GM23338 (cell line): ENCODE data around the gene CADM4. TPM values are rescaled to one million over a fixed set of nuclear protein-coding genes. Genes with fewer than 3 reads are reported as not detected.

ENCODE experiments used
- ATAC-seq: fragments of 200-7000 bp; cut with Tn5 transposase; 3 replicates; pipeline ENCODE4 v1.9.1; 2020
- DNase-seq: peaks from one replicate; pipeline ENCODE4 v3.0.0-alpha.2; 2015; ENCODE audit warnings: low spot score
- H2AFZ ChIP-seq: fragments of 200-600 bp; sonication (generic); 2 replicates; pipeline ENCODE4 v1.8.0; 2016; ENCODE audit warnings: antibody characterized with exemption, mild to moderate bottlenecking, moderate library complexity
- H3F3A ChIP-seq: fragments of 200-600 bp; sonication (generic); replicated peaks from 2 replicates; pipeline ENCODE4 v1.8.0; 2017; ENCODE audit warnings: antibody characterized with exemption, mixed run types, low read depth
- H3K27ac ChIP-seq: fragments of 200-600 bp; sonication (generic); 2 replicates; pipeline ENCODE4 v1.6.1; 2016; ENCODE audit warnings: low read depth
- H3K27me3 ChIP-seq: fragments of 200-600 bp; sonication (generic); 2 replicates; pipeline ENCODE4 v1.8.0; 2016; ENCODE audit warnings: mild to moderate bottlenecking, mixed run types, moderate library complexity; ENCODE audit not compliant: insufficient read depth
- H3K36me3 ChIP-seq: fragments of 200-600 bp; sonication (generic); 2 replicates; pipeline ENCODE4 v1.8.0; 2016; ENCODE audit warnings: mild to moderate bottlenecking; ENCODE audit not compliant: insufficient read depth
- H3K4me1 ChIP-seq: fragments of 200-600 bp; sonication (generic); 2 replicates; pipeline ENCODE4 v1.8.0; 2016; ENCODE audit warnings: mild to moderate bottlenecking, moderate library complexity; ENCODE audit not compliant: insufficient read depth
- H3K4me2 ChIP-seq: fragments of 200-600 bp; sonication (generic); 2 replicates; pipeline ENCODE4 v1.7.1; 2017; ENCODE audit warnings: mixed run types
- H3K4me3 ChIP-seq: fragments of 200-600 bp; sonication (generic); 2 replicates; pipeline ENCODE4 v1.6.1; 2016; ENCODE audit warnings: mixed run types
- H3K79me2 ChIP-seq: fragments of 200-600 bp; sonication (generic); replicated peaks from 2 replicates; pipeline ENCODE4 v1.8.0; 2017; ENCODE audit warnings: mild to moderate bottlenecking; ENCODE audit not compliant: insufficient read depth
- H3K9me2 ChIP-seq: fragments of 200-600 bp; sonication (generic); 2 replicates; pipeline ENCODE4 v1.8.0; 2017; ENCODE audit not compliant: insufficient read depth
- H4K20me1 ChIP-seq: fragments of 200-600 bp; sonication (generic); replicated peaks from 2 replicates; pipeline ENCODE4 v1.8.0; 2017; ENCODE audit warnings: mild to moderate bottlenecking; ENCODE audit not compliant: insufficient read depth
- H3K27ac Mint-ChIP-seq: 2 replicates; pipeline ENCODE4 v1.8.0; 2020; ENCODE audit warnings: inconsistent platforms, mild to moderate bottlenecking, moderate library complexity, mixed read lengths
- H3K27me3 Mint-ChIP-seq: 3 replicates; pipeline ENCODE4 v1.8.0; 2022; ENCODE audit warnings: low read depth, mild to moderate bottlenecking, moderate library complexity, mixed read lengths, inconsistent platforms; ENCODE audit not compliant: insufficient read depth, poor library complexity
- H3K36me3 Mint-ChIP-seq: 3 replicates; pipeline ENCODE4 v1.8.0; 2021; ENCODE audit warnings: low read depth, mild to moderate bottlenecking, inconsistent platforms, moderate library complexity, mixed read lengths
- H3K4me1 Mint-ChIP-seq: 3 replicates; pipeline ENCODE4 v1.8.0; 2020; ENCODE audit warnings: mild to moderate bottlenecking, inconsistent platforms, mixed read lengths
- H3K4me3 Mint-ChIP-seq: 3 replicates; pipeline ENCODE4 v1.8.0; 2021; ENCODE audit warnings: moderate library complexity, mild to moderate bottlenecking, inconsistent platforms, mixed read lengths
- H3K9me3 Mint-ChIP-seq: 3 replicates; pipeline ENCODE4 v1.8.0; 2020; ENCODE audit warnings: moderate library complexity, mild to moderate bottlenecking, inconsistent platforms, mixed read lengths
- CREB1 ChIP-seq: fragments of 250-450 bp; sonication (Bioruptor Pico); IDR thresholded peaks from 2 replicates; pipeline ENCODE4 v1.5.0; 2020; ENCODE audit warnings: low read depth, mild to moderate bottlenecking, moderate library complexity
- ETS1 ChIP-seq: IDR thresholded peaks from 2 replicates; pipeline ENCODE4 v1.6.1; 2016; ENCODE audit warnings: antibody characterized with exemption
- EZH2 ChIP-seq: fragments of 200-600 bp; sonication (generic); IDR thresholded peaks from one replicate; pipeline ENCODE4 v1.8.0; 2017; ENCODE audit warnings: antibody characterized with exemption, mild to moderate bottlenecking, low read depth; ENCODE audit not compliant: unreplicated experiment
- EZH2phosphoT487 ChIP-seq: fragments of 200-600 bp; sonication (generic); IDR thresholded peaks from one replicate; pipeline ENCODE4 v1.8.1; 2018; ENCODE audit warnings: antibody characterized with exemption; ENCODE audit not compliant: unreplicated experiment
- JUNB ChIP-seq: IDR thresholded peaks from one replicate; pipeline ENCODE4 v1.6.1; 2016; ENCODE audit warnings: antibody characterized with exemption; ENCODE audit not compliant: unreplicated experiment
- NANOG ChIP-seq: IDR thresholded peaks from 2 replicates; pipeline ENCODE4 v1.6.1; 2016; ENCODE audit warnings: antibody characterized with exemption, borderline replicate concordance
- POLR2AphosphoS5 ChIP-seq: IDR thresholded peaks from 2 replicates; pipeline ENCODE4 v1.6.1; 2016; ENCODE audit warnings: antibody characterized with exemption, low read depth
- REST ChIP-seq: IDR thresholded peaks from one replicate; pipeline ENCODE4 v1.6.1; 2018; ENCODE audit warnings: antibody characterized with exemption; ENCODE audit not compliant: unreplicated experiment
- STAT1 ChIP-seq: IDR thresholded peaks from one replicate; pipeline ENCODE4 v1.6.1; 2016; ENCODE audit warnings: antibody characterized with exemption; ENCODE audit not compliant: unreplicated experiment
- ZNF114 ChIP-seq: fragments of 250-450 bp; sonication (Bioruptor Pico); IDR thresholded peaks from 2 replicates; pipeline ENCODE4 v1.5.0; 2020; ENCODE audit warnings: mild to moderate bottlenecking, moderate library complexity
- ZNF331 ChIP-seq: fragments of 250-450 bp; sonication (Bioruptor Pico); IDR thresholded peaks from 2 replicates; pipeline ENCODE4 v1.5.0; 2020; ENCODE audit warnings: low read depth, mild to moderate bottlenecking, moderate library complexity
- ZNF462 ChIP-seq: fragments of 250-450 bp; sonication (Bioruptor Pico); IDR thresholded peaks from 2 replicates; pipeline ENCODE4 v1.5.0; 2020; ENCODE audit warnings: mild to moderate bottlenecking, moderate library complexity
- polyA plus RNA-seq: library from polyadenylated mRNA; unstranded; fragments of >200 nt; fragmentation: Nextera tagmentation; extraction: Ambion mirVana; gene quantifications from 2 replicates; pipeline ENCODE4 v1.2.1, GENCODE V29; 2016
- total RNA-seq: library from RNA; depleted of rRNA; stranded (reverse); fragments of >200 nt; shearing (Covaris generic); gene quantifications from 2 replicates; pipeline ENCODE4 v1.2.3, GENCODE V29; 2014
- TF ChIP-seq, protein P1 (sequence below), 2 experiments: fragments of 200-600 bp in 1 of 2; sonication (generic) in 1 of 2; conservative IDR thresholded peaks; 2 replicates each; pipeline versions ENCODE4 v1.5.1 to v1.6.1; 2016 to 2017; ENCODE audit warnings: antibody characterized with exemption in 2 of 2, low read depth in 2 of 2, mild to moderate bottlenecking in 2 of 2, moderate library complexity in 1 of 2

CADM4 gene
- total and polyA plus RNA-seq, 2 experiments from 2014 or later: 3.7 to 21.2 TPM

DNA sequence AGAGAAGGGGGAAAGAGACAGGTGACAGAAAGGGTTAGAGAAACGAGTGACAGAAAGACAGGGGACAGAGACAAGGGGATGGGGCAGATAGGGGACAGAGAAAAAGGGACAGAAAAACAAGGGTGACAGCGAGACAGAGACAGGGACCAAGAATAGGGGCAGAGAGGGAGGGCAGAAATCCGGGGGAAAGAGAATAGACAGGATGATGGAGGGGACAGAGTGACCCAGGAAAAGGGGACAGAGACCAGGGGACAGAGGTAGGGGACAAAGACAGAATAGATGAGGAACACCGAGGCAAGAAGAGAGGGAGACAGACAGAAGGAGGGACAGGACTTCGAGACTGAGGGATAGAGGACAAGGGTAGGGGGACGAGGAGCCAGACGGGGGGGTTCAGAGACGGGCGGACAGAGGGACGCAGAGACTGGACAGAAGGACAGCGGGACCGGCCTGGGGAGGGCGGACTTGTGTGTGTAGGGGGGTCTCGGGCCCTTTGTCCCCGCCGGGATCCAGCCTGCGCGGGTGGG, 593 bp downstream of the CADM4 start:
- peaks cover 13% of the 10 kb centered on the region; the same call in 2 of the 3 replicates for H3K36me3 Mint-ChIP-seq
- Histone ChIP-seq H3K36me3 (no peaks in the 10 kb centered on the region), H3K79me2 (no peaks in the 10 kb centered on the region), H3K4me2 (peak overlapping the region; percentile 83), H3K9me2 (no peaks in the 10 kb centered on the region), H3K4me3 (peak overlapping the region; percentile 64), H3K4me1 (peaks cover 31% of the 10 kb centered on the region), H3F3A (0 out of 2 replicates have a peak, but pooled peaks cover 3% of the 10 kb centered on the region), H3K27ac (no peak overlapping the region), H2AFZ (no peak overlapping the region), H3K27me3 (peaks cover 52% of the 10 kb centered on the region), H4K20me1 (peaks cover 4% of the 10 kb centered on the region; the same call in 1 of the 2 replicates)
- DNase-seq (no peak), ATAC-seq (no peak)
- TF ChIP-seq CREB1 (no peak), JUNB (no peak), EZH2phosphoT487 (no peak), REST (no peak), ETS1 (no peak), STAT1 (no peak), ZNF331 (CRISPR knock-in tag) (no peak), ZNF462 (CRISPR knock-in tag) (no peak), EZH2 (no peak), NANOG (no peak), ZNF114 (CRISPR knock-in tag) (no peak), POLR2AphosphoS5 (no peak)
- TF ChIP-seq, protein P1, sequence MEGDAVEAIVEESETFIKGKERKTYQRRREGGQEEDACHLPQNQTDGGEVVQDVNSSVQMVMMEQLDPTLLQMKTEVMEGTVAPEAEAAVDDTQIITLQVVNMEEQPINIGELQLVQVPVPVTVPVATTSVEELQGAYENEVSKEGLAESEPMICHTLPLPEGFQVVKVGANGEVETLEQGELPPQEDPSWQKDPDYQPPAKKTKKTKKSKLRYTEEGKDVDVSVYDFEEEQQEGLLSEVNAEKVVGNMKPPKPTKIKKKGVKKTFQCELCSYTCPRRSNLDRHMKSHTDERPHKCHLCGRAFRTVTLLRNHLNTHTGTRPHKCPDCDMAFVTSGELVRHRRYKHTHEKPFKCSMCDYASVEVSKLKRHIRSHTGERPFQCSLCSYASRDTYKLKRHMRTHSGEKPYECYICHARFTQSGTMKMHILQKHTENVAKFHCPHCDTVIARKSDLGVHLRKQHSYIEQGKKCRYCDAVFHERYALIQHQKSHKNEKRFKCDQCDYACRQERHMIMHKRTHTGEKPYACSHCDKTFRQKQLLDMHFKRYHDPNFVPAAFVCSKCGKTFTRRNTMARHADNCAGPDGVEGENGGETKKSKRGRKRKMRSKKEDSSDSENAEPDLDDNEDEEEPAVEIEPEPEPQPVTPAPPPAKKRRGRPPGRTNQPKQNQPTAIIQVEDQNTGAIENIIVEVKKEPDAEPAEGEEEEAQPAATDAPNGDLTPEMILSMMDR (conservative IDR thresholded peaks at IDR 0.05; ENCODE audit: low read depth in 2 of 2): no peak
- H3K9me3 Mint-ChIP-seq: peaks cover 6% of the 10 kb centered on the region; the same call in 2 of the 3 replicates
- no peak overlapping the region for H3K27ac Mint-ChIP-seq
- peaks cover 33% of the 10 kb centered on the region for H3K4me1 Mint-ChIP-seq
- peaks cover 59% of the 10 kb centered on the region for H3K27me3 Mint-ChIP-seq
- H3K4me3 Mint-ChIP-seq: peak overlapping the region; percentile 84
